ENCODE data around the gene ARID5B.

Gene ARID5B

DNA sequence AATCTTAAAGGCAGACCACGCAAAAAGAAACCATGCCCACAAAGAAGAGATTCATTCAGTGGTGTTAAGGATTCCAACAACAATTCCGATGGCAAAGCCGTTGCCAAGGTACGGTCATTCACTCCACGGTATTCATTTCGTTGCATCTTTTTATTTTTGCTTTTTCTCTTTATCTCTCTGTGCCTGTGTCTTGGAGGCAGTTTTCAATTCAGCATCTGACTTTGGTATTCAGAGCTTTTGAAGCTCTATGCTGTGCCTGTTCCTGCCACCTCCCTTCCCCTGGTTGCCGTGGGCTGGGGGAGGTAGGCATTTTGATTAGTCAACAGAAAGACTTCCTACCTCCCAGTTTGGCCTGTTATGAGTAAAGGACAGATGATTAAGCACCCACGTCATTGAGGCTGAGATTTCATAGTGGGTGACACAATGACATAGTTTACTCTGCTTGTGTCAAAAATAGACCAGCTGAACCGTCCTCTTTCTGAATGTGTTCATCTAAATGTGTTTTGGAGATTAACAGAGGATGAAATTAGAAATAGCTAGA, 149.5 kb downstream of the ARID5B start:
- TF ChIP-seq, protein P1, sequence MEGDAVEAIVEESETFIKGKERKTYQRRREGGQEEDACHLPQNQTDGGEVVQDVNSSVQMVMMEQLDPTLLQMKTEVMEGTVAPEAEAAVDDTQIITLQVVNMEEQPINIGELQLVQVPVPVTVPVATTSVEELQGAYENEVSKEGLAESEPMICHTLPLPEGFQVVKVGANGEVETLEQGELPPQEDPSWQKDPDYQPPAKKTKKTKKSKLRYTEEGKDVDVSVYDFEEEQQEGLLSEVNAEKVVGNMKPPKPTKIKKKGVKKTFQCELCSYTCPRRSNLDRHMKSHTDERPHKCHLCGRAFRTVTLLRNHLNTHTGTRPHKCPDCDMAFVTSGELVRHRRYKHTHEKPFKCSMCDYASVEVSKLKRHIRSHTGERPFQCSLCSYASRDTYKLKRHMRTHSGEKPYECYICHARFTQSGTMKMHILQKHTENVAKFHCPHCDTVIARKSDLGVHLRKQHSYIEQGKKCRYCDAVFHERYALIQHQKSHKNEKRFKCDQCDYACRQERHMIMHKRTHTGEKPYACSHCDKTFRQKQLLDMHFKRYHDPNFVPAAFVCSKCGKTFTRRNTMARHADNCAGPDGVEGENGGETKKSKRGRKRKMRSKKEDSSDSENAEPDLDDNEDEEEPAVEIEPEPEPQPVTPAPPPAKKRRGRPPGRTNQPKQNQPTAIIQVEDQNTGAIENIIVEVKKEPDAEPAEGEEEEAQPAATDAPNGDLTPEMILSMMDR (IDR thresholded peaks at IDR 0.05) = no peak
- peak; percentile 93 for DNase-seq (ENCODE audit: low spot score)

DNA sequence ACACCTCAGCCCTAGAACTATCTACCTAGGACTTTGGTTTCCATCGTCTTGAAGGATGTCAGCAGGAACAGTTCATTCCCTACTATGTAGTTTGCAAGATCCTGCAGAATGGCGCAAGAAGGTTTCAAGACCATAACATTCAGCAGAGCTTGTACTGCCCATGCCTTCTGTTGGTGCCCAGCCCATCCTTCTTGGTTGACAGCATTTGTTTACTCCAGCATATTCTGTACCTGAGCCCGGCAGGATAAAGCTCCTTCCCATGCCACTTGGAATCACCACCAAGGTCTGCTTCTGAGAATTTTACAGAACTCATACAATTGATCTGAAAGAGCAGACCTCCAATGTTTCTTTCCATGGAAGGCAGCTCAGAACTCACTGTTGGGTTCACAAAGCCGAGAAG, 150.8 kb downstream of the ARID5B start:
- Histone ChIP-seq H3K27ac (peak overlapping the region; percentile 92 to 94), H3K4me3 (peak overlapping the region; percentile 77)
- no peak for DNase-seq (ENCODE audit: low spot score)
- TF ChIP-seq, protein P1 (IDR thresholded peaks at IDR 0.05) = no peak

More for the DNA sequence above, 149.5 kb downstream of the ARID5B start:
- Histone ChIP-seq H3K4me3 (peak overlapping the region; percentile 77), H3K27ac (peak overlapping the region; percentile 92 to 94)

DNA sequence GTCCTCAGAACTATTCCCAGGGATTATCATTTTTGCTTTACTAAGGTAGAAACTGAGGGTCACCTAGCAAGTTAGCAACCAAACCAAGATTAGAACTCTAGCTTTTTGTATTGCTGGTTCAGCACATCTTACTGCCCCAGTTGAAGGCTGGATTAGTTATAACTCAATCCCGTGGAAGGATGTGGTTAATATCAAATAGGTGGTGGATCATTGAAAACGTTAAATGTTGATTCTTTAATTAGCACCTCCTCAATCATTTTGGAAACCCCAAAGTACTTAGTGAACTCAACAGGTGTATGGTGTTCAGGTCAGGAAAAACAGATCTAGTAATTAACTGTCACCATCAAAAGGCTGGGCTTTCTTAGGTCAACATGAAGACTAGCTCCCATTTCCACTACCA, 152.4 kb downstream of the ARID5B start:
- H3K27ac ChIP-seq = peak overlapping the region; percentile 92 to 94
- no peak for DNase-seq (ENCODE audit: low spot score)
- H3K4me3 ChIP-seq = peak overlapping the region; percentile 77
- TF ChIP-seq, protein P1 (IDR thresholded peaks at IDR 0.05) = no peak

DNA sequence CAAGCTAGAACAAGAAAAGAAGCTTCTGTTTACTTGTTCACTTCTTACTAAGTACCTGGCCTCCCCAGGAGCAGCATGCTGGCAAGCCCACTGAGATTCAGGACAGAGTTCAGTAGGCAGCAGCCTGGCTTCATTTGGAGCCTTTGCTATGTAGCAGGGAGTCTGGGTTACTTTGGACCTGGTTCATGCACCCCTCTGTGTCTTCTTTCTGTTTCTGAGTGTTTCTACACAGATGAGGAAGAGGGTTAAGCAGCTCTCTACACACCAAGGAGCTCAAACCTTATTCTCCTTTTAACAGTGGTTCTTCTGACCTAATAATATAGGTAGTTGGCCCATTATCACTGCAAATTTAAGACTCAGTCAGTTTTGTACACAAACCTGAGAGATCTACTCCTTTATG, 152.9 kb downstream of the ARID5B start:
- TF ChIP-seq, protein P1 (IDR thresholded peaks at IDR 0.05) = no peak
- peak overlapping the region; percentile 77 for H3K4me3 ChIP-seq
- no peak for DNase-seq (ENCODE audit: low spot score)
- peak overlapping the region; percentile 92 to 94 for H3K27ac ChIP-seq

DNA sequence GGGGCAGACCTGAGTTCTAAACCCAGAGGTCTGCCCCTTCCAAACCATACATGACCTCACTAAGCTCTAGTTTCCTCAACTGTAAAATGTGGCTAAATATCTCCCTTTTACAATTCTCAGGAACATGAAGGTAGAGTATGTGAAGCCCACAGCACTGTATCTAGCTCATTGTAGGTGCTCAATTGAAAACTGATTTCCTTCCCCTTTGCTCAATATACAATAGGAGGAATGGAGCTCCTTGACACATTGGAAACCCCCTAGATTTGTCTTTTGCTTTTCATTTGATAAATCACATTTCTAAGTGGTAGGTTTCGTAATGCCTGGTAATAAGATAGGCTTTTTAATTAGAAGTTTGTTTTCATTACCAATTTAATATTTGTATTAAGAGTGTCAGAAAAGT, 153.3 kb downstream of the ARID5B start:
- DNase-seq (ENCODE audit: low spot score) = no peak
- H3K27ac ChIP-seq = peak overlapping the region; percentile 92 to 94
- TF ChIP-seq, protein P1 (IDR thresholded peaks at IDR 0.05) = no peak
- peak overlapping the region; percentile 77 for H3K4me3 ChIP-seq

DNA sequence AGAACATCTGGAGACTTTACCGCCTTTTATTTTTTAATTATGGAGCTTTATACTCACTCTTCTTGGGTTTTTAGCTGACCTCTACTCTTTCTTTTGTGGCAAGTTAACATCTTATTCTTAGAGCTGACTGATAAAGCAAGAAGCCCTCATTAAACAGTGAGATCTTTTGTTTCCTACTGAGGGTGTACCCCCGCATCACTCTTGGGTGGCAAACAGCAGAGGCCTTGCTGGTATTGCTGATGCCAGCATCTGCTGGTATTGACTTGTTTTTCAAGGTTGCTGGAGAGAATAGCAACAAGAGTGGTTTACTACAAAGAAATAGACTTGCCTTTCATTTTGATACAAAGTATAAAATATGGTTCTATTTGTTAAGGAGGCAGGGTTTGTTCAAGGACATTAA, 154.7 kb downstream of the ARID5B start:
- no peak for DNase-seq (ENCODE audit: low spot score)
- TF ChIP-seq, protein P1 (IDR thresholded peaks at IDR 0.05) = no peak
- Histone ChIP-seq H3K27ac (peak overlapping the region; percentile 92 to 94), H3K4me3 (peak overlapping the region; percentile 77)

DNA sequence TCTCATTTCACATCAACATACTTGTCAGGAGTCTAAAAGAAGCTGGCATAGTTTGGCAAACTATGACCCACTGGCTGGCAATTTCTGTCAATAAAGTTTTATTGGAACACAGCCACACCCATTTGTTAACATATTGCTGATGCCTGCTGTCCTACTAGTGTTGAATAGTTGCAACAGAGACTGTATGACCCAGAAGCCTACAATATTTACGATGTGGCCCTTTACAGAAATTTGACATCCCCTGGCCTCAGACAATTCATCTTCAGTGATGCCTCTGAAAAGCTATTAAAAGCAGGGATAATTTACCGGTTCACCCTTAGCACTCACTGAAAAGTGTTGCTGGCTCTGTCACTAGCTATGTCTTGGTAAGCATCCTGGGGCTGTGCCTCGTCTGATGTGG, 155.2 kb downstream of the ARID5B start:
- Histone ChIP-seq H3K4me3 (peak overlapping the region; percentile 77), H3K27ac (peak overlapping the region; percentile 92 to 94)
- TF ChIP-seq, protein P1 (IDR thresholded peaks at IDR 0.05) = no peak
- DNase-seq (ENCODE audit: low spot score) = no peak
